GM10248 (cell line): ENCODE results near the gene USP9X.
A peak's percentile ranks its signal among the peaks of the same experiment; 100 is the strongest.

Experiments
- CTCF ChIA-PET: fragments of 300-600 bp; sonication (Branson Sonifier 250); formaldehyde crosslinking; extraction: SDS; loops from one replicate; lab custom pipeline; 2021; ENCODE audit warnings: antibody characterized with exemption; lab: Yijun Ruan, JAX
- POLR2A ChIA-PET: fragments of 350-650 bp; sonication (Branson Sonifier 250); formaldehyde crosslinking; extraction: SDS; loops from one replicate; lab custom pipeline; 2020; ENCODE audit warnings: antibody characterized with exemption; lab: Yijun Ruan, JAX
- DNase-seq: peaks from one replicate; pipeline ENCODE4 v3.0.0; 2012; ENCODE audit errors: extremely low spot score
- CTCF ChIP-seq: IDR thresholded peaks from 2 replicates; pipeline ENCODE4 v1.5.1; 2012; ENCODE audit warnings: mild to moderate bottlenecking, low read depth; ENCODE audit errors: extremely low read depth, missing control alignments, control extremely low read depth

USP9X gene

GRCh38 chrX:41066969-41067368 is 18.3 kb upstream of the USP9X start:
- POLR2A ChIA-PET: no interaction called here
- CTCF ChIA-PET: no interaction called here
- DNase-seq: no peak
- no peak for TF ChIP-seq CTCF

DNA sequence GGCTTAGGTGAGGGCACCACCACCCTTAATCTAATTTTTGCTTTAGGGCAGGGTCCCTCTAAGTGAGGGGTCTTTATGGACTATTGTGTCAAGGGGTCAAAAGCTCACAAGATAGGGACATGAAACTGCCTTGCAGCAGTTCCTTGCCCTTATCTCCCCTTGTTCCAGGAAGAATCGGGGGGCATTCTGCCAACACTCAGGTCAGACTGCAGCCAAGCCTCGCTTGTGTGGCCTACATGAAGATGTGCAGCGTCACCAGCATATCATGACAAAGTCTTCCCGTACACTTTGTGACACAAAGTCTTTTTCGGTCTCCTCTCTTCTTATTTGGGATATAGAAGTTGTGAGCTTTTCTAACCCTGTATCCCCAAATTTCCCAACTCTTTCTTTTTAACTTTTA is 17.5 kb upstream of the USP9X start:
- CTCF ChIA-PET: no interaction called here
- no peak for DNase-seq
- no peak for TF ChIP-seq CTCF
- POLR2A ChIA-PET: no interaction called here

DNA sequence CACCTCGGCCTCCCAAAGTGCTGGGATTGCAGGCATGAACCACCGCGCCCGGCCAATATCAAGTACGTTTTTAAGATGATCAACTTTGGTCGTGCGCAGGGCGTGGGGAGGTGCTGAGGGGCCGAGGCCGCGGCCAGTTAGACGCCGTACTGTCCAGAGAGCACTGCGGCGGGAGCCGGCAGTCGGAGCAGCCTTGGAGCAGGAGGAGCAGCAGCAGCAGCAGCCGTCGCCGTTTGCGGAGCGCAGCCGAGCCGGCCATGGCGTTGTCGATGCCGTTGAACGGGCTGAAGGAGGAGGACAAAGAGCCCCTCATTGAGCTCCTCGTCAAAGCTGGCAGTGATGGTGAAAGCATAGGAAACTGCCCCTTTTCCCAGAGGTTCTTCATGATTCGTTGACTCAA is 8.5 kb upstream of the USP9X start:
- DNase-seq: no peak

DNA sequence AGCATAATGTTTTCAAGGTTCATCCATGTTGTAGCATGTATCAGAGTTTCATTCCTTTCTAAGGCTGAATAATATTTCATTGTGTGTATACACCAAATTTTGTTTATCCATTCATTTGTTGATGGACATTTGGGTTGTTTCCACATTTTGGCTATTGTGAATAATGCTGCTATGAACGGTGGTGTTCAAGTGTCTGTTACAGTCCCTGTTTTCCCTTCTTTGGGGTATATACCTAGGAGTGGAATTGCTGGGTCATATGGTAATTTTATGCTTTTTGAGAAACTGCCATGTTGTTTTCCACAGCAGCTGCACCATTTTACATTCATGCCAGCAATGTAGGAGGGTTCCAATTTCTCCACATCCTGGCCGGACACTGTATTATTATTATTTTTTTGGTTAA is 3.4 kb upstream of the USP9X start:
- no peak for TF ChIP-seq CTCF
- no peak for DNase-seq
- ChIA-PET CTCF (no interaction called here), POLR2A (no interaction called here)

More for the DNA sequence above, 8.5 kb upstream of the USP9X start:
- ChIA-PET CTCF (no interaction called here), POLR2A (no interaction called here)
- no peak for TF ChIP-seq CTCF

DNA sequence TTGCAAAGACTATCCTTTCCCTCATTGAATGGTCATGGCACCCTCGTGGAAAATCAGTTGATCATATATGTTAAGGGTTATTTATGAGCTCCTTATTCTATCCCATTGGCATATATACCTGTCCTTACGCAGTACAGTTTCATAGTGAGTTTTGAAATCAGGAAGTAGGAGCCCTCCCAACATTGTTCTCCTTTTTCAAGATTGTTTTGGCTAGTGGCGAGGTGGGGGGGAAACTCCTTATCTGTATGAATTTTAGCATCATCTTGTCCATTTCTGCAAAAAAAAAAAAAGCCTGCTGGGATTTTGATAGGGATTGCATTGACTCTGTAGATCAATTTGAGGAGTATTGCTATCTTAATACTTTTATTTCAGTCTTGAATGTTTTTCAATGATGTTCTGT is 2.5 kb upstream of the USP9X start:
- DNase-seq: no peak
- ChIA-PET POLR2A (interaction anchor here (0.6 kb wide), 1 partner anchor 531 kb away, joined by 3 read pairs; no protein-coding TSS in a partner anchor), CTCF (no interaction called here)
- TF ChIP-seq CTCF: no peak

DNA sequence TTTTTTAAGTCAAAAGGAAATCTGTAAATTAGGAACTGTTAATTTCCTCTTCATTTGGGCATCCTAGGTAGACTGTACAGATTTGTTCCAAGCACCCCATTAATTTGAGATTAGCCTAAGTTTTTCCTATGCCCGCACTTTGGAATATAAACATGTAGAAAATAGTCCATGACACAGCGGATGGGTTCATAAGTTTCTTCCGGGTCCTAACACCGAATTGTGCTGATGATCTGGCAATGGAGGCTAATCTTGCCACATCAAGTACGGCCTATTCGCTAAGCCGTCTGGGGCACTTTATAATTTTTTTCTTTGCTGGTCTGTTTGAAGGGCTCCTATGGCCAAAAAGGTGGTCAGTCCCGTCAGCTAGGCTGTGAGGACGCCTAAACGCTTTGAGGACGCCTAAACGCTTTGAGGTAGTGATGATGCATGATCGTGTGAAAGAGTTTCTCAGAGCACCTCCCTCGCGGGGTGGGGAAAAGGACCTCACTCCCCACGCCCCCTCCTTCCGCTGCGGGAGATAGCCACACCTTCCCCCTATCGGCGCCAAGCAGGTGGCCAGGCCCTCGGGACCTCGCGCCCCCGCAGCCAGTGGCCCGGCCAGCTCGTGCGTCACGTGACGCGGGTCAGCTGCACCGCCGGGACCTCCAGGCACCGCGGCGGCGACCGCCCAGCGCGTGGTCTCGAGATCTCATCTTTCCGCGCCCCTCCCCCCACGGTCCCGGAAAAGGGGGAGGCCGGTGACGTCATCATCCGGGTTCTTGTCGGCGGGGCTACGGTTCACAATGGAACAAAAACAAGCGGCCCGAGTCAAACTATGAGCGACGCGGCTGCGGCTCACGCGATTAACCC is 977 bp upstream of the USP9X start:
- no peak for TF ChIP-seq CTCF
- peak; percentile 86 for DNase-seq
- CTCF ChIA-PET: interaction anchor here (1.6 kb wide), 1 partner anchor 15 kb away, joined by 5 read pairs; no protein-coding TSS in a partner anchor
- POLR2A ChIA-PET: interaction anchor here (0.6 to 1.2 kb wide), 4 partner anchors 11 to 271 kb away, joined by 3 to 7 read pairs (median 4); no protein-coding TSS in a partner anchor
